Activated CD4-positive, alpha-beta T cell treated with anti-CD3 and anti-CD28 coated beads for 36 hours (primary cell): ENCODE measurements around the gene GPR176. TPM values are rescaled to one million over a fixed set of nuclear protein-coding genes. Genes with fewer than 3 reads are reported as not detected.

Source experiments
- ATAC-seq: fragments of 200-7000 bp; cut with Tn5 transposase; one replicate; pipeline ENCODE4 v1.10.0; 2021; ENCODE audit warnings: mild to moderate bottlenecking, moderate library complexity
- CTCF ChIA-PET: fragments of 350-600 bp; sonication (Branson Sonifier 250); formaldehyde crosslinking; loops from one replicate; lab custom pipeline; 2021; ENCODE audit warnings: antibody characterized with exemption; lab: Charles Lee
- POLR2A ChIA-PET: fragments of 350-600 bp; sonication (Branson Sonifier 250); formaldehyde crosslinking; loops from one replicate; lab custom pipeline; 2021; ENCODE audit warnings: antibody characterized with exemption, inconsistent platforms; lab: Charles Lee
- DNase-seq: peaks from one replicate; pipeline ENCODE4 v3.0.0-alpha.2; 2020
- H3K27ac Mint-ChIP-seq: one replicate; pipeline ENCODE4 v1.8.0; 2021; ENCODE audit warnings: mixed read lengths
- H3K27me3 Mint-ChIP-seq: one replicate; pipeline ENCODE4 v1.8.0; 2021; ENCODE audit warnings: mixed read lengths
- H3K36me3 Mint-ChIP-seq: one replicate; pipeline ENCODE4 v1.8.0; 2021; ENCODE audit warnings: low read depth, mixed read lengths
- H3K4me1 Mint-ChIP-seq: one replicate; pipeline ENCODE4 v1.8.0; 2021; ENCODE audit warnings: mixed read lengths
- H3K4me3 Mint-ChIP-seq: one replicate; pipeline ENCODE4 v1.8.0; 2021; ENCODE audit warnings: mild to moderate bottlenecking, moderate library complexity, mixed read lengths
- H3K9me3 Mint-ChIP-seq: one replicate; pipeline ENCODE4 v1.8.0; 2021; ENCODE audit warnings: low read depth, mixed read lengths
- intact Hi-C, 2 experiments: fragments of 100-400 bp; cut with DNase I in 1 of 2; cut with micrococcal nuclease in 1 of 2; formaldehyde crosslinking; loops; one replicate each; pipeline versions ENCODE4 v1.14.2 to v1.15.1; 2022 to 2024; cut with DNase I, micrococcal nuclease
- total RNA-seq, 2 experiments: library from RNA; stranded (reverse); gene quantifications; one replicate each; pipeline ENCODE4 v1.2.3, GENCODE V29; 2021

GPR176 gene
- total RNA-seq, 2 experiments from 2014 or later = 0.14 to 0.30 TPM

DNA sequence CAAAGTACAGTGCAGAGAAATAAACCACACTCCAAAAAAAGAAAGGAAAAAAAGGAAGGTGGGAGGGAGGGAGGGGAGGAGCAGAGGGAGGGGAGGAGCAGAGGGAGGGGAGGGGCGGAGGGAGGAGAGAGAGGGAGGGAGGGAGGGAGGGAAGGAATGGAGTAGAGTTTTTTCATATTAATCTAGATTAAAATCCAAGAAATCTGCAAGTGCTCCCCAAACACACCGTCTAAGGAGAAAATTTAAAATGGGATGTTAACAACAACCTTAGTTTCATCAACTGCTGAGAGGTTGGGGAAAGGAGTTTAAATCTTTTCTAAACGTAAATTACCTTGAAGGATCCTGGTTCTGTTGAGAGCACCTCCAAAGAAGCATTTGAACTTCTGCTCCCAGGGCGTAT is 144.0 kb downstream of the GPR176 start:
- ChIA-PET POLR2A (no interaction called here), CTCF (interaction anchor here (2.1 kb wide), 1 partner anchor 13 kb away, joined by 4 read pairs; no protein-coding TSS in a partner anchor)
- Mint-ChIP-seq H3K27ac (no peak overlapping the region), H3K36me3 (no peaks in the 10 kb centered on the region), H3K4me3 (no peak overlapping the region), H3K4me1 (peaks cover 18% of the 10 kb centered on the region), H3K27me3 (peaks cover 1% of the 10 kb centered on the region), H3K9me3 (no peaks in the 10 kb centered on the region)
- intact Hi-C loops = no loop called here
- ATAC-seq (no peak), DNase-seq (no peak)

DNA sequence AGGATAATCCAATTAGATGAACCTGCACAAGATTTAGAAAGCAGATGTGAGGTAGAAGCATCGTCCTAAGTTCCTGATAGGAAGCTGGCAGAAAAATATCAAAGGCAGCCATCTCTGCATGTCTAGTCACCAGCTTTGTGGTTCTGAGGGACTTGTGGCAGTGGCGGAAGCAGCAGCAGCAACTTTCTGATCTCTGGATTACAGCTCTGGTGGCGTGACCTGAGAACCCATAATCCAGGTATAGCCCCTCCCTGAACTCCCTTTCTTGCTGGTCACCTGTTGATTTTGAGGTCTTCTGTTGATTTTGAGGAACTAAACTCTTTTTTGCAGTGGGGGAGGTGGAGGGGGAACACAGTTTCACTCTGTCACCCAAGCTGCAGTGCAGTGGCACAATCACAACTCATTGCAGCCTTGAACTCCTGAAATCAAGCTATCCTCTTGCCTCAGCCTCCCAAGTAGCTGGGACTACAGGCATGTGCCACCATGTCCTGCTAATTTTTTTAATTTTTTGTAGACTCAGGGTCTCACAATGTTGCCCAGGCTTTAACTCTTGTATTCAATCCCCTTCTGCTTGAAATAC is 145.3 kb downstream of the GPR176 start:
- Mint-ChIP-seq H3K4me3 (peak overlapping the region; percentile 28), H3K27me3 (peaks cover 1% of the 10 kb centered on the region), H3K9me3 (no peaks in the 10 kb centered on the region), H3K36me3 (no peaks in the 10 kb centered on the region), H3K4me1 (peaks cover 16% of the 10 kb centered on the region), H3K27ac (peak overlapping the region; percentile 76)
- peak; percentile 61 for DNase-seq
- intact Hi-C loops = no loop called here
- CTCF ChIA-PET = interaction anchor here (0.5 to 4.1 kb wide), 4 partner anchors 14 to 1088 kb away, joined by 3 to 35 read pairs (median 4); no protein-coding TSS in a partner anchor
- peak; percentile 92 for ATAC-seq
- POLR2A ChIA-PET = no interaction called here

DNA sequence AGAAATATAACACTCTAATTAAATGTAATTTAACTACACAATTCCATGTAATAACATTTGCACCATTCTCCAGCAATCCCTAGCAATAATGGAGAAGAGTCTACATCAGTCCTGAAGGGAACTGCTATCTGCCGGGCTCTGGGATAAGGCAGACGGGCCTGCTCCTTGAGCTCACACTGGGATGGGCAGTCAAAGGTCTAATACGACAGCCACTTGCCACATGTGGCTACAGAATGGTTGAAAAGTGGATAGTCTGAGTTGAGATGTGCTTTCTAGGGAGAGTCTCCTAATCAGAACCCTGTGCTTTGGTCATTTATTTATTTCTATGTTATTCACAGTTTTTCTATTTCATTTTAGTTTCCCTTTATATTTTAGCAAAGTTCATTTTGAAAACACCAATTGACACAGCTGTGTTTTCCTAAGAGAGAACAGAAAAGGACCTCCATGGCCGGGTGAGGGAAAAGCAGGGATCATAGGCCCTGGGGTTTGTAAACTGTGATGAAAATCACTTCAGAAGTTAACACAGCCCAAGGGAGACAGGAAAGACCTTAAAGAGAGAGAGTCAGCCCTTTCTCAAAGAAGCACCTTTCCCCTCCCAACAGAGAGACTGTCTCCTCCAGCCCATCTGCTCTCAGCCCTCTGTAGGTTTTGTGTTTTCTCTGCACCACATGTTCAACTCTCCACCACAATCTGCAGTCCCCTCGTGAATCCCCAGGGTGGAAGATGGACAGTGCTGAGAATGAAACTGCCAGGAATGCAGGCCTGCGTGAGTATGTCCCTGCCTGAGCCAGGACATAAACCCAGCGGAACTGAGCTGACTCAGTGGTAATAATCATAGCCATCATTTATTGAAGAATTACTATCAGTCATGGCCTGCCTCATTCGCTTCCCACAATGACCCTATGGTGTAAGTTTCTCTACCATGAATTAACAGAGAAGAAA is 149.0 kb downstream of the GPR176 start:
- no peaks in the 10 kb centered on the region for H3K27me3 Mint-ChIP-seq
- ChIA-PET CTCF (interaction anchor here (1.4 to 4.1 kb wide), 2 partner anchors 14 kb away, joined by 4 to 35 read pairs; no protein-coding TSS in a partner anchor), POLR2A (no interaction called here)
- no peak overlapping the region for H3K4me3 Mint-ChIP-seq
- DNase-seq = no peak
- peaks cover 16% of the 10 kb centered on the region for H3K4me1 Mint-ChIP-seq
- H3K36me3 Mint-ChIP-seq = no peaks in the 10 kb centered on the region
- intact Hi-C loops = no loop called here
- no peaks in the 10 kb centered on the region for H3K9me3 Mint-ChIP-seq
- no peak for ATAC-seq
- H3K27ac Mint-ChIP-seq = no peak overlapping the region

DNA sequence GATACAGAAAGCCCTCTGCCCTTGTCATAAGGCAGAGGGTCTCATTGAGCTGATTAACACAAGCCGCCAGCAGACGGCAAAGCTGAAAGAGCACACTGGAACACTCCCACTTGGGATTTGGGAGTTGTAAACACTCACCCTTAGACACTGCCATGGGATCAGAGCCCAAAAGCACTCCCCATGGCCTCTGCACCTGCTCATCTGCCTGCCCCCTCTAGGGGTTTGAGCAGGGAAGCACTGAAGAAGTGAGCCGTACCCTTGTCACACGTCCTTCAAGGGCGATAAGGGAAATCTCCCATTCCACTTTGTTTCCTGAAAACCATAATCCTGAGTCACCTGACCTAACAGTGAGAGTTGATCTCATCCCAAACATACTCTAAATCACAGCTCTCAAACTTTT is 152.1 kb downstream of the GPR176 start:
- Mint-ChIP-seq H3K9me3 (no peaks in the 10 kb centered on the region), H3K27ac (no peak overlapping the region), H3K36me3 (no peaks in the 10 kb centered on the region), H3K4me3 (no peak overlapping the region), H3K27me3 (no peaks in the 10 kb centered on the region), H3K4me1 (no peaks in the 10 kb centered on the region)
- no peak for DNase-seq
- no peak for ATAC-seq
- ChIA-PET POLR2A (no interaction called here), CTCF (interaction anchor here (1.0 to 5.1 kb wide), 3 partner anchors 11 to 103 kb away, joined by 3 to 48 read pairs (median 5); no protein-coding TSS in a partner anchor)
- intact Hi-C loops = no loop called here

DNA sequence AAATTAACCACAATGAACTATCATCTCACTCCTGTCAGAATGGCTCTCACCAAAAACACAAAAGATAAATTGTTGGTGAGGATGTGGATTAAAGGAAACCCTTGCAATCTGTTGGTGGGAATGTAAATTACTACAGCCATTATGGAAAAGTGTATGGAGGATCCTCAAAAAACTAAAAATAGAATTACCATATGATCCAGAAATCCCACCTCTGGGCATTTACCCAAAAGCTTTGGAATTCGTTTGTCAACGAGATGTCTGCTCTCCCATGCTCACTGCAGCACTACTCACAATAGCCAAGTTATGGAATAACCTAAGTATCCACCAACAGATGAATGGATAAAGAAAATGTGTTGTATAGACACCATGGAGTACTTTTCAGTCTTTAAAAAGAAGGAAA is 159.1 kb downstream of the GPR176 start:
- ChIA-PET CTCF (interaction anchor here (9.2 kb wide), 1 partner anchor 72 kb away, joined by 153 read pairs; no protein-coding TSS in a partner anchor), POLR2A (no interaction called here)
- H3K27me3 Mint-ChIP-seq = no peaks in the 10 kb centered on the region
- H3K36me3 Mint-ChIP-seq = no peaks in the 10 kb centered on the region
- H3K4me3 Mint-ChIP-seq = no peak overlapping the region
- no peak overlapping the region for H3K27ac Mint-ChIP-seq
- intact Hi-C loops = no loop called here
- ATAC-seq = no peak
- H3K4me1 Mint-ChIP-seq = no peaks in the 10 kb centered on the region
- DNase-seq = no peak
- H3K9me3 Mint-ChIP-seq = no peaks in the 10 kb centered on the region

DNA sequence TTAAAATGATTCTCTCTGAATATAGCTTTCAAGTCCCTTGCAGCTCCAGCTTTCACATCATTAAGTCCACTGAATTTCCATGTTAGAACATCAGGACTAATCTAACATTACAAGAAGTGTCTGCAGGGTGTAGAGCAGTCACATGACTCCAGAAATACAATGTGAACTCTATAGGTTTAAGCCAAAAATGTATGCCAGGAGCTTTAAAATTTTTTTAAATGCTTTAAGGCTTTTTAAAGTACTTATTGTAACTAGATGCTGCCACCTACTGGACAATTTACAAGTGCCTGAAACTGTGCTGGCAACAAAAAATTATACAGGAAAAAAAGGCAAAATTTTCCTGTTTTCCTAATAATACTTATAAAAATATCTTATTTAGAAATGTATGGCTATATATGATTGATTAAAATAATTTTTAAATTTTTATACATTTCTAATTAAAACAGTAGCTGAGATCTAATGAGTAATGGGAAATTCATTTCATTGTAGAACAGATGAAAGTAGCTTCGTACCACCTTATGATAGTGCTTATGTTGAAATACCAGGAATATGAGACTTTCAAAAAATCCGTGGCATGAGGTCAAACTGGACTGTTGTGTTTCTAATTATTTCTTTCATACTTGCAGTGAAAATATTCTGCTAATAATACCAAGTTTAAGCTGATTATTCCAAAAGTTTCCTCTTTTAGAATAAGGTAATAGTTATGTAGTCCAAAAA is 163.1 kb downstream of the GPR176 start:
- CTCF ChIA-PET = interaction anchor here (0.7 to 9.2 kb wide), 56 partner anchors 9 to 1317 kb away, joined by 3 to 153 read pairs (median 4); partner anchors contain the start of genes FSIP1 and THBS1
- Mint-ChIP-seq H3K27ac (no peak overlapping the region), H3K9me3 (no peaks in the 10 kb centered on the region), H3K4me1 (no peaks in the 10 kb centered on the region), H3K4me3 (no peak overlapping the region), H3K36me3 (no peaks in the 10 kb centered on the region), H3K27me3 (peaks cover 5% of the 10 kb centered on the region)
- intact Hi-C loops = loop anchor here (1.0 to 10.0 kb wide), 6 partner anchors 71 to 1050 kb away; no protein-coding TSS in a partner anchor
- DNase-seq (no peak), ATAC-seq (no peak)
- POLR2A ChIA-PET = no interaction called here

DNA sequence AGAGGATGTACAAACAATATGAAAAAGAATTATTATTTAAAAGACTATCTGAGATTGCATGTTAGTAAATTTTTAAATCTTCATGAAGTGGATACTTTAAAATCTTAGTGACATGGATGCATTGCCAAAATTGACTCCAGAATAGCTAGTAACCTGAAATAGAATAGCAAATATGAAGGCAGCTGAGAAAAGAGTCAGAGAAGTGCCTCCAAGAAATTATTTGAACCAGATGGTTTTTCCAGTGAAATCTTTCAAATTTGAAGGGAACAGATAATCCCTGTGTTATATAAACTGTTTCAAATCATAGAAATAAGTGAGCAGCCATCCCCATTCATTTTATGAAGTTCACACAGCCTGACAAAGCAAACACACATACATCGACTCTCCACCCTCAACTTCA is 167.1 kb downstream of the GPR176 start:
- Mint-ChIP-seq H3K36me3 (no peaks in the 10 kb centered on the region), H3K27me3 (peaks cover 18% of the 10 kb centered on the region), H3K27ac (no peak overlapping the region), H3K4me1 (no peaks in the 10 kb centered on the region), H3K9me3 (no peaks in the 10 kb centered on the region), H3K4me3 (no peak overlapping the region)
- ATAC-seq (no peak), DNase-seq (no peak)
- POLR2A ChIA-PET = no interaction called here
- CTCF ChIA-PET = interaction anchor here (1.8 to 9.2 kb wide), 2 partner anchors 10 to 64 kb away, joined by 6 to 153 read pairs; no protein-coding TSS in a partner anchor
- intact Hi-C loops = loop anchor here (10.0 kb wide), 2 partner anchors 628 to 938 kb away; no protein-coding TSS in a partner anchor

DNA sequence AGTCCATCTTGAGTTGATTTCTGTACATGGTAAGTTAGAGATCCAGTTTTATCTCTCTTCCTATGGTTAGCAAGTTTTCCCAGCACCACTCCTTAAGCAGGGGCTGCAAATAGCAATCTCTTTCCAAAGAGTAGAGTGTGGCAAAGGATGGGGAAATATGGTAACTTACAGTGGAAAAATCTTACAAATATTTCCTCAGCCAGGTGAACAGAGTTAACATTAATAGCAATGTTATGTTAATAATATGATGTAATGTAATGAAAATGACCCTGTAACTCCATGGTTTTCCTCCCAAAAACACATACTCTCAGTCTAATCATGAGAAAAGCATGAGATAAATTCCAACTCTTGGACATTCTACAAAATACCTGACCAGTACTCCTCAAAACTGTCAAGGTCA is 167.8 kb downstream of the GPR176 start:
- H3K4me1 Mint-ChIP-seq = no peaks in the 10 kb centered on the region
- H3K27me3 Mint-ChIP-seq = peaks cover 19% of the 10 kb centered on the region
- no peaks in the 10 kb centered on the region for H3K36me3 Mint-ChIP-seq
- H3K27ac Mint-ChIP-seq = no peak overlapping the region
- H3K4me3 Mint-ChIP-seq = no peak overlapping the region
- ATAC-seq (no peak), DNase-seq (no peak)
- intact Hi-C loops = loop anchor here (10.0 kb wide), 2 partner anchors 627 to 937 kb away; no protein-coding TSS in a partner anchor
- ChIA-PET CTCF (interaction anchor here (1.8 kb wide), 1 partner anchor 11 kb away, joined by 6 read pairs; no protein-coding TSS in a partner anchor), POLR2A (no interaction called here)
- no peaks in the 10 kb centered on the region for H3K9me3 Mint-ChIP-seq

Other genes with a start within 250 kb of the GPR176 start
- gene FSIP1, start 137.4 kb downstream of the GPR176 start, total RNA-seq = under 1 TPM; 0.25 to 0.32 TPM
- 10 to 100 TPM; 40.8 TPM for gene EIF2AK4, start 13.8 kb upstream of the GPR176 start, total RNA-seq
- 100 to 1,000 TPM; 124 to 157 TPM for gene SRP14, start 118.9 kb upstream of the GPR176 start, total RNA-seq
- gene BMF, start 188.6 kb upstream of the GPR176 start, total RNA-seq = 1 to 10 TPM; 7.6 to 8.4 TPM
- gene BUB1B, start 240.8 kb upstream of the GPR176 start, total RNA-seq = 10 to 100 TPM; 95.3 to 99.5 TPM